HEK293 (cell line): ENCODE data around the gene C11orf98.

Experiments
- BCL11A ChIP-seq: fragments of 450-650 bp; formaldehyde crosslinking; IDR thresholded peaks from 2 replicates; pipeline ENCODE4 v1.5.1; 2016; ENCODE audit warnings: low read depth, missing biosample characterization, missing genetic modification characterization
- BCL11B ChIP-seq: fragments of 450-650 bp; formaldehyde crosslinking; IDR thresholded peaks from 2 replicates; pipeline ENCODE4 v1.5.1; 2016; ENCODE audit warnings: low read depth, missing biosample characterization, missing genetic modification characterization
- FEZF1 ChIP-seq: fragments of 450-650 bp; formaldehyde crosslinking; IDR thresholded peaks from 2 replicates; pipeline ENCODE4 v1.5.1; 2016; ENCODE audit warnings: missing biosample characterization, missing genetic modification characterization
- GLIS2 ChIP-seq: fragments of 450-650 bp; formaldehyde crosslinking; IDR thresholded peaks from 2 replicates; pipeline ENCODE4 v1.5.1; 2016; ENCODE audit warnings: missing biosample characterization, missing genetic modification characterization
- IKZF3 ChIP-seq: fragments of 450-650 bp; IDR thresholded peaks from 2 replicates; pipeline ENCODE4 v1.5.0; 2018; ENCODE audit warnings: missing biosample characterization, mild to moderate bottlenecking, missing genetic modification characterization, moderate library complexity
- KLF16 ChIP-seq: fragments of 450-650 bp; formaldehyde crosslinking; IDR thresholded peaks from 2 replicates; pipeline ENCODE4 v1.5.1; 2017; ENCODE audit warnings: missing biosample characterization, missing genetic modification characterization
- KLF8 ChIP-seq: fragments of 450-650 bp; formaldehyde crosslinking; IDR thresholded peaks from 2 replicates; pipeline ENCODE4 v1.5.1; 2016; ENCODE audit warnings: missing biosample characterization, missing genetic modification characterization
- MZF1 ChIP-seq: fragments of 450-650 bp; formaldehyde crosslinking; IDR thresholded peaks from 2 replicates; pipeline ENCODE4 v1.5.1; 2017; ENCODE audit warnings: missing biosample characterization, missing genetic modification characterization, borderline replicate concordance
- PATZ1 ChIP-seq: fragments of 450-650 bp; formaldehyde crosslinking; IDR thresholded peaks from 2 replicates; pipeline ENCODE4 v1.5.1; 2016; ENCODE audit warnings: missing biosample characterization, missing genetic modification characterization
- SP2 ChIP-seq: fragments of 450-650 bp; formaldehyde crosslinking; IDR thresholded peaks from 2 replicates; pipeline ENCODE4 v1.5.1; 2016; ENCODE audit warnings: missing biosample characterization, missing genetic modification characterization
- SP3 ChIP-seq: fragments of 450-650 bp; formaldehyde crosslinking; IDR thresholded peaks from 2 replicates; pipeline ENCODE4 v1.5.1; 2016; ENCODE audit warnings: missing biosample characterization, missing genetic modification characterization
- SP7 ChIP-seq: fragments of 450-650 bp; formaldehyde crosslinking; IDR thresholded peaks from 2 replicates; pipeline ENCODE4 v1.5.1; 2016; ENCODE audit warnings: missing biosample characterization, missing genetic modification characterization
- TRIM28 ChIP-seq: IDR thresholded peaks from 2 replicates; pipeline ENCODE4 v1.6.1; 2011; ENCODE audit warnings: low read length, control low read depth, borderline replicate concordance
- ZBTB21 ChIP-seq: fragments of 450-650 bp; formaldehyde crosslinking; IDR thresholded peaks from 2 replicates; pipeline ENCODE4 v1.5.1; 2017; ENCODE audit warnings: missing biosample characterization, missing genetic modification characterization
- ZFP69B ChIP-seq: fragments of 450-650 bp; formaldehyde crosslinking; IDR thresholded peaks from 2 replicates; pipeline ENCODE4 v1.5.1; 2016; ENCODE audit warnings: missing biosample characterization, missing genetic modification characterization
- ZNF10 ChIP-seq: fragments of 450-650 bp; formaldehyde crosslinking; IDR thresholded peaks from 2 replicates; pipeline ENCODE4 v1.5.1; 2017; ENCODE audit warnings: missing biosample characterization, missing genetic modification characterization
- ZNF2 ChIP-seq: fragments of 450-650 bp; formaldehyde crosslinking; IDR thresholded peaks from 2 replicates; pipeline ENCODE4 v1.5.1; 2016; ENCODE audit warnings: missing biosample characterization, missing genetic modification characterization
- ZNF302 ChIP-seq: fragments of 450-650 bp; formaldehyde crosslinking; IDR thresholded peaks from 2 replicates; pipeline ENCODE4 v1.5.1; 2016; ENCODE audit warnings: missing biosample characterization, missing genetic modification characterization, low read depth
- ZNF354C ChIP-seq: fragments of 450-650 bp; formaldehyde crosslinking; IDR thresholded peaks from 2 replicates; pipeline ENCODE4 v1.5.1; 2016; ENCODE audit warnings: missing biosample characterization, missing genetic modification characterization, low read depth, borderline replicate concordance
- ZNF366 ChIP-seq: fragments of 450-650 bp; formaldehyde crosslinking; conservative IDR thresholded peaks from 2 replicates; pipeline ENCODE4 v1.5.1; 2016; ENCODE audit warnings: missing biosample characterization, missing genetic modification characterization
- ZNF501 ChIP-seq: fragments of 450-650 bp; formaldehyde crosslinking; IDR thresholded peaks from 2 replicates; pipeline ENCODE4 v1.5.1; 2016; ENCODE audit warnings: missing biosample characterization, missing genetic modification characterization
- ZNF600 ChIP-seq: fragments of 450-650 bp; formaldehyde crosslinking; IDR thresholded peaks from 2 replicates; pipeline ENCODE4 v1.5.1; 2016; ENCODE audit warnings: missing biosample characterization, missing genetic modification characterization
- ZNF843 ChIP-seq: fragments of 450-650 bp; formaldehyde crosslinking; IDR thresholded peaks from 2 replicates; pipeline ENCODE4 v1.5.1; 2016; ENCODE audit warnings: missing biosample characterization, missing genetic modification characterization
- ZXDB ChIP-seq: fragments of 450-650 bp; formaldehyde crosslinking; IDR thresholded peaks from 2 replicates; pipeline ENCODE4 v1.5.1; 2016; ENCODE audit warnings: missing biosample characterization, missing genetic modification characterization
- TF ChIP-seq, protein P1 (sequence below): fragments of 450-650 bp; formaldehyde crosslinking; IDR thresholded peaks from 2 replicates; pipeline ENCODE4 v1.5.1; 2016; ENCODE audit warnings: missing biosample characterization, missing genetic modification characterization
- TF ChIP-seq, protein P2 (sequence below): fragments of 450-650 bp; formaldehyde crosslinking; IDR thresholded peaks from 2 replicates; pipeline ENCODE4 v1.5.1; 2016; ENCODE audit warnings: missing biosample characterization, missing genetic modification characterization
- TF ChIP-seq, protein P3 (sequence below): fragments of 450-650 bp; formaldehyde crosslinking; IDR thresholded peaks from 2 replicates; pipeline ENCODE4 v1.5.1; 2017; ENCODE audit warnings: missing biosample characterization, missing genetic modification characterization
- TF ChIP-seq, protein P4 (sequence below): fragments of 450-650 bp; formaldehyde crosslinking; IDR thresholded peaks from 2 replicates; pipeline ENCODE4 v1.5.1; 2016; ENCODE audit warnings: missing biosample characterization, missing genetic modification characterization, borderline replicate concordance

C11orf98 gene

GRCh38 chr11:62621567-62622470 is 43.2 kb downstream of the C11orf98 start, which contains the start of gene B3GAT3 (continued):
- TF ChIP-seq ZNF366 (tag by site-specific recombination) (peak; percentile 30), BCL11A (tag by site-specific recombination) (peak; percentile 89), BCL11B (tag by site-specific recombination) (peak; percentile 91), KLF16 (tag by site-specific recombination) (peak; percentile 65; the same call in 1 of the 2 replicates), ZNF600 (tag by site-specific recombination) (peak; percentile 68), SP3 (peak; percentile 93), MZF1 (tag by site-specific recombination) (no peak), ZNF354C (tag by site-specific recombination) (no peak), KLF8 (tag by site-specific recombination) (peak; percentile 91), PATZ1 (tag by site-specific recombination) (peak; percentile 76), TRIM28 (no peak), ZBTB21 (peak; percentile 93), IKZF3 (no peak), SP2 (tag by site-specific recombination) (peak; percentile 96), FEZF1 (tag by site-specific recombination) (peak; percentile 9; the same call in 1 of the 2 replicates), ZNF2 (tag by site-specific recombination) (0 out of 2 replicates have a peak, but pooled peaks have one; percentile 41), ZNF10 (tag by site-specific recombination) (peak; percentile 74), ZFP69B (0 out of 2 replicates have a peak, but pooled peaks have one; percentile 28), SP7 (tag by site-specific recombination) (peak; percentile 62), GLIS2 (tag by site-specific recombination) (peak; percentile 51; the same call in 1 of the 2 replicates), ZNF843 (tag by site-specific recombination) (peak; percentile 47; the same call in 1 of the 2 replicates), ZNF501 (0 out of 2 replicates have a peak, but pooled peaks have one; percentile 16), ZXDB (peak; percentile 57), ZNF302 (tag by site-specific recombination) (no peak)
- TF ChIP-seq, protein P1, sequence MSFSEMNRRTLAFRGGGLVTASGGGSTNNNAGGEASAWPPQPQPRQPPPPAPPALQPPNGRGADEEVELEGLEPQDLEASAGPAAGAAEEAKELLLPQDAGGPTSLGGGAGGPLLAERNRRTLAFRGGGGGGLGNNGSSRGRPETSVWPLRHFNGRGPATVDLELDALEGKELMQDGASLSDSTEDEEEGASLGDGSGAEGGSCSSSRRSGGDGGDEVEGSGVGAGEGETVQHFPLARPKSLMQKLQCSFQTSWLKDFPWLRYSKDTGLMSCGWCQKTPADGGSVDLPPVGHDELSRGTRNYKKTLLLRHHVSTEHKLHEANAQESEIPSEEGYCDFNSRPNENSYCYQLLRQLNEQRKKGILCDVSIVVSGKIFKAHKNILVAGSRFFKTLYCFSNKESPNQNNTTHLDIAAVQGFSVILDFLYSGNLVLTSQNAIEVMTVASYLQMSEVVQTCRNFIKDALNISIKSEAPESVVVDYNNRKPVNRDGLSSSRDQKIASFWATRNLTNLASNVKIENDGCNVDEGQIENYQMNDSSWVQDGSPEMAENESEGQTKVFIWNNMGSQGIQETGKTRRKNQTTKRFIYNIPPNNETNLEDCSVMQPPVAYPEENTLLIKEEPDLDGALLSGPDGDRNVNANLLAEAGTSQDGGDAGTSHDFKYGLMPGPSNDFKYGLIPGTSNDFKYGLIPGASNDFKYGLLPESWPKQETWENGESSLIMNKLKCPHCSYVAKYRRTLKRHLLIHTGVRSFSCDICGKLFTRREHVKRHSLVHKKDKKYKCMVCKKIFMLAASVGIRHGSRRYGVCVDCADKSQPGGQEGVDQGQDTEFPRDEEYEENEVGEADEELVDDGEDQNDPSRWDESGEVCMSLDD (tag by site-specific recombination): 0 out of 2 replicates have a peak, but pooled peaks have one; percentile 38
- TF ChIP-seq, protein P2, sequence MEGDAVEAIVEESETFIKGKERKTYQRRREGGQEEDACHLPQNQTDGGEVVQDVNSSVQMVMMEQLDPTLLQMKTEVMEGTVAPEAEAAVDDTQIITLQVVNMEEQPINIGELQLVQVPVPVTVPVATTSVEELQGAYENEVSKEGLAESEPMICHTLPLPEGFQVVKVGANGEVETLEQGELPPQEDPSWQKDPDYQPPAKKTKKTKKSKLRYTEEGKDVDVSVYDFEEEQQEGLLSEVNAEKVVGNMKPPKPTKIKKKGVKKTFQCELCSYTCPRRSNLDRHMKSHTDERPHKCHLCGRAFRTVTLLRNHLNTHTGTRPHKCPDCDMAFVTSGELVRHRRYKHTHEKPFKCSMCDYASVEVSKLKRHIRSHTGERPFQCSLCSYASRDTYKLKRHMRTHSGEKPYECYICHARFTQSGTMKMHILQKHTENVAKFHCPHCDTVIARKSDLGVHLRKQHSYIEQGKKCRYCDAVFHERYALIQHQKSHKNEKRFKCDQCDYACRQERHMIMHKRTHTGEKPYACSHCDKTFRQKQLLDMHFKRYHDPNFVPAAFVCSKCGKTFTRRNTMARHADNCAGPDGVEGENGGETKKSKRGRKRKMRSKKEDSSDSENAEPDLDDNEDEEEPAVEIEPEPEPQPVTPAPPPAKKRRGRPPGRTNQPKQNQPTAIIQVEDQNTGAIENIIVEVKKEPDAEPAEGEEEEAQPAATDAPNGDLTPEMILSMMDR (tag by site-specific recombination): peak; percentile 5; the same call in 1 of the 2 replicates
- TF ChIP-seq, protein P3, sequence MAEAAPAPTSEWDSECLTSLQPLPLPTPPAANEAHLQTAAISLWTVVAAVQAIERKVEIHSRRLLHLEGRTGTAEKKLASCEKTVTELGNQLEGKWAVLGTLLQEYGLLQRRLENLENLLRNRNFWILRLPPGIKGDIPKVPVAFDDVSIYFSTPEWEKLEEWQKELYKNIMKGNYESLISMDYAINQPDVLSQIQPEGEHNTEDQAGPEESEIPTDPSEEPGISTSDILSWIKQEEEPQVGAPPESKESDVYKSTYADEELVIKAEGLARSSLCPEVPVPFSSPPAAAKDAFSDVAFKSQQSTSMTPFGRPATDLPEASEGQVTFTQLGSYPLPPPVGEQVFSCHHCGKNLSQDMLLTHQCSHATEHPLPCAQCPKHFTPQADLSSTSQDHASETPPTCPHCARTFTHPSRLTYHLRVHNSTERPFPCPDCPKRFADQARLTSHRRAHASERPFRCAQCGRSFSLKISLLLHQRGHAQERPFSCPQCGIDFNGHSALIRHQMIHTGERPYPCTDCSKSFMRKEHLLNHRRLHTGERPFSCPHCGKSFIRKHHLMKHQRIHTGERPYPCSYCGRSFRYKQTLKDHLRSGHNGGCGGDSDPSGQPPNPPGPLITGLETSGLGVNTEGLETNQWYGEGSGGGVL (tag by site-specific recombination): peak; percentile 31; the same call in 1 of the 2 replicates
- TF ChIP-seq, protein P4, sequence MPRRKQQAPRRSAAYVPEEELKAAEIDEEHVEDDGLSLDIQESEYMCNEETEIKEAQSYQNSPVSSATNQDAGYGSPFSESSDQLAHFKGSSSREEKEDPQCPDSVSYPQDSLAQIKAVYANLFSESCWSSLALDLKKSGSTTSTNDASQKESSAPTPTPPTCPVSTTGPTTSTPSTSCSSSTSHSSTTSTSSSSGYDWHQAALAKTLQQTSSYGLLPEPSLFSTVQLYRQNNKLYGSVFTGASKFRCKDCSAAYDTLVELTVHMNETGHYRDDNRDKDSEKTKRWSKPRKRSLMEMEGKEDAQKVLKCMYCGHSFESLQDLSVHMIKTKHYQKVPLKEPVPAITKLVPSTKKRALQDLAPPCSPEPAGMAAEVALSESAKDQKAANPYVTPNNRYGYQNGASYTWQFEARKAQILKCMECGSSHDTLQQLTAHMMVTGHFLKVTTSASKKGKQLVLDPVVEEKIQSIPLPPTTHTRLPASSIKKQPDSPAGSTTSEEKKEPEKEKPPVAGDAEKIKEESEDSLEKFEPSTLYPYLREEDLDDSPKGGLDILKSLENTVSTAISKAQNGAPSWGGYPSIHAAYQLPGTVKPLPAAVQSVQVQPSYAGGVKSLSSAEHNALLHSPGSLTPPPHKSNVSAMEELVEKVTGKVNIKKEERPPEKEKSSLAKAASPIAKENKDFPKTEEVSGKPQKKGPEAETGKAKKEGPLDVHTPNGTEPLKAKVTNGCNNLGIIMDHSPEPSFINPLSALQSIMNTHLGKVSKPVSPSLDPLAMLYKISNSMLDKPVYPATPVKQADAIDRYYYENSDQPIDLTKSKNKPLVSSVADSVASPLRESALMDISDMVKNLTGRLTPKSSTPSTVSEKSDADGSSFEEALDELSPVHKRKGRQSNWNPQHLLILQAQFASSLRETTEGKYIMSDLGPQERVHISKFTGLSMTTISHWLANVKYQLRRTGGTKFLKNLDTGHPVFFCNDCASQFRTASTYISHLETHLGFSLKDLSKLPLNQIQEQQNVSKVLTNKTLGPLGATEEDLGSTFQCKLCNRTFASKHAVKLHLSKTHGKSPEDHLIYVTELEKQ (tag by site-specific recombination): no peak
